ENCODE results near the gene KCND2. TPM values are rescaled to one million over a fixed set of nuclear protein-coding genes. Genes with fewer than 3 reads are reported as not detected.

The KCND2 gene
- total and polyA plus RNA-seq, 2 of the 8 experiments (the other 6 are each of a cell fraction or from before 2014, with no cell fraction given) = 4.6 to 7.7 TPM

DNA sequence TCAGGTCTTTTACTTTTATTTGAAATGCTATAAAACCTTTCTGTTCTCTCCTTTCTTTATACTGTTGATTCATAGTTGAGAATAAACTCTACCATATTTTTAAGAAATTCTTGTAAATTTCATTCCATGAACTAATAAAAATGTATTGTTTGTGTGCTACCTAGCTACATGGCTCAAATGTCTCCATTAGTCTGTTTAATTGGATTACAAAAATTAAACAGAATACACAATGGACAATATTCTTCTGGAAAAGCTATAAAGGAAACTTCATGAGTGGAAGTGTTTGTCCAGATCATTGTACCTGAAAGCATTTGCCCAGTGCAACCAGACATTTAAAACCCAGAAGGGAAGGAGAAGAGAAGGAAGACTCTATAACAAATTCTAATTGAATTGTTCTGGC is 20.1 kb downstream of the KCND2 start:
- Histone ChIP-seq H2BK15ac (ENCODE audit: low read length) (no peak overlapping the region), H3K27me3 (replicated peaks in 1 of 4; ENCODE audit: control insufficient read depth in 3 of 4, extremely low read depth in 1 of 4, insufficient read depth in 3 of 4, low read length in 3 of 4) (peaks cover 0 to 1% (median 0%) of the 10 kb centered on the region in 4 experiments; a peak in 1 of 7 replicates), H4K91ac (replicated peaks; ENCODE audit: insufficient read length, low read length) (no peak overlapping the region), H3K4me2 (ENCODE audit: insufficient read depth in 1 of 2, low read depth in 2 of 2, low read length in 2 of 2) (no peak overlapping the region), H3K18ac (ENCODE audit: extremely low read depth, low read length) (no peak overlapping the region), H4K8ac (ENCODE audit: extremely low read depth, insufficient read depth, low read length) (no peak overlapping the region), H3K79me1 (ENCODE audit: low read depth, low read length) (no peaks in the 10 kb centered on the region), H2BK120ac (replicated peaks; ENCODE audit: low read depth, low read length) (no peak overlapping the region), H3K79me2 (ENCODE audit: control insufficient read depth in 1 of 2, insufficient read depth in 2 of 2, low read length in 2 of 2) (no peaks in the 10 kb centered on the region), H3K56ac (replicated peaks; ENCODE audit: insufficient read length, low read depth, low read length) (no peak overlapping the region), H4K20me1 (replicated peaks in 1 of 2; ENCODE audit: control insufficient read depth in 1 of 2, insufficient read depth in 2 of 2, low read length in 2 of 2) (no peaks in the 10 kb centered on the region), H3K9ac (replicated peaks in 1 of 4; ENCODE audit: extremely low read depth in 1 of 4, low read depth in 3 of 4, low read length in 3 of 4) (no peak overlapping the region), H3K23me2 (ENCODE audit: low read depth, low read length) (no peaks in the 10 kb centered on the region), H3K23ac (ENCODE audit: insufficient read length) (no peak overlapping the region), H3K14ac (ENCODE audit: insufficient read length) (no peak overlapping the region), H2BK12ac (ENCODE audit: low read depth, low read length) (no peak overlapping the region), H4K5ac (ENCODE audit: insufficient read length, low read depth, low read length) (no peak overlapping the region), H2AFZ (ENCODE audit: low read length) (no peak overlapping the region), H3K4me1 (replicated peaks in 1 of 4; ENCODE audit: control insufficient read depth in 3 of 4, insufficient read depth in 4 of 4, low read length in 3 of 4) (no peaks in the 10 kb centered on the region), H3K9me3 (ENCODE audit: insufficient read depth in 2 of 2, low read depth in 1 of 2, low read length in 1 of 2) (no peaks in the 10 kb centered on the region), H3K4me3 (ENCODE audit: extremely low read depth in 1 of 4, insufficient read depth in 2 of 4, low read depth in 3 of 4, low read length in 4 of 4) (no peak overlapping the region), H3K4ac (replicated peaks; ENCODE audit: insufficient read length, low read depth, low read length) (no peak overlapping the region), H2BK20ac (ENCODE audit: low read length) (no peak overlapping the region), H2BK5ac (ENCODE audit: low read depth, low read length) (no peak overlapping the region), H2AK5ac (ENCODE audit: low read depth, low read length) (no peak overlapping the region), H3K27ac (ENCODE audit: low read depth, low read length) (no peak overlapping the region), H3K36me3 (ENCODE audit: control insufficient read depth in 2 of 4, insufficient read depth in 4 of 4, low read length in 3 of 4) (no peaks in the 10 kb centered on the region)
- CTCF ChIA-PET (ENCODE audit: partially characterized antibody) = interaction anchor here (0.5 kb wide), 1 partner anchor 265 kb away, joined by 3 read pairs; no protein-coding TSS in a partner anchor
- POLR2A ChIA-PET (ENCODE audit: partially characterized antibody) = no interaction called here
- FAIRE-seq = no peak
- DNase-seq (ENCODE audit: low read depth in 1 of 2, low spot score in 2 of 2) = no peak
- TF ChIP-seq SP2 (IDR thresholded peaks at IDR 0.05; ENCODE audit: low read length) (no peak), EP300 (IDR thresholded peaks at IDR 0.05; ENCODE audit: borderline replicate concordance in 1 of 2, low read depth in 2 of 2, low read length in 2 of 2) (no peak), SAP30 (IDR thresholded peaks at IDR 0.05; ENCODE audit: insufficient read depth, insufficient replicate concordance, low read length) (no peak), CBX8 (IDR thresholded peaks at IDR 0.05; ENCODE audit: borderline replicate concordance, low read depth, low read length) (no peak), SIN3A (conservative IDR thresholded peaks at IDR 0.05 in 1 of 2, IDR thresholded peaks at IDR 0.05 in 1 of 2; ENCODE audit: low read depth in 1 of 2, low read length in 2 of 2) (no peak), JUN (IDR thresholded peaks at IDR 0.05; ENCODE audit: low read depth, low read length) (no peak), HDAC2 (IDR thresholded peaks at IDR 0.05; ENCODE audit: borderline replicate concordance in 1 of 2, low read depth in 2 of 2, low read length in 2 of 2) (no peak), MAFK (IDR thresholded peaks at IDR 0.05; ENCODE audit: low read depth, low read length) (no peak), BACH1 (IDR thresholded peaks at IDR 0.05; ENCODE audit: low read length) (no peak), ZNF274 (IDR thresholded peaks at IDR 0.05; ENCODE audit: borderline replicate concordance, extremely low read depth, low read length) (no peak), RFX5 (IDR thresholded peaks at IDR 0.05; ENCODE audit: borderline replicate concordance, low read depth, low read length) (no peak), TBP (IDR thresholded peaks at IDR 0.05; ENCODE audit: low read depth, low read length) (no peak), SUZ12 (IDR thresholded peaks at IDR 0.05; ENCODE audit: low read length) (no peak)
- TF ChIP-seq, protein P1, sequence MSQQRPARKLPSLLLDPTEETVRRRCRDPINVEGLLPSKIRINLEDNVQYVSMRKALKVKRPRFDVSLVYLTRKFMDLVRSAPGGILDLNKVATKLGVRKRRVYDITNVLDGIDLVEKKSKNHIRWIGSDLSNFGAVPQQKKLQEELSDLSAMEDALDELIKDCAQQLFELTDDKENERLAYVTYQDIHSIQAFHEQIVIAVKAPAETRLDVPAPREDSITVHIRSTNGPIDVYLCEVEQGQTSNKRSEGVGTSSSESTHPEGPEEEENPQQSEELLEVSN (IDR thresholded peaks at IDR 0.05) = no peak
